Adrenal gland (tissue), 12 donors: ENCODE data around the gene C10orf67. TPM values are rescaled to one million over a fixed set of nuclear protein-coding genes. Genes with fewer than 3 reads are reported as not detected.

Source experiments
- DNase-seq, 7 donors: peaks; one replicate each; pipeline ENCODE4 v3.0.0-alpha.2; 2019 to 2020
- H3K27ac ChIP-seq, 5 donors: fragments of 200-600 bp; sonication (generic) in 4 of 5; 1 replicate in 3 of 5; 2 replicates in 2 of 5; pipeline versions ENCODE4 v1.5.1 to v1.8.0; 2016 to 2020; ENCODE audit warnings: mild to moderate bottlenecking in 1 of 5
- H3K27me3 ChIP-seq: fragments of 200-600 bp; 2 replicates; pipeline ENCODE4 v1.8.0; 2021
- H3K36me3 ChIP-seq, 2 donors: fragments of 200-600 bp; replicated peaks in 1 of 2; 1 replicate in 1 of 2; 2 replicates in 1 of 2; pipeline versions ENCODE4 v1.5.1 to v1.8.0; 2018 to 2022
- H3K4me1 ChIP-seq, 2 donors: fragments of 200-600 bp; replicated peaks in 1 of 2; 1 replicate in 1 of 2; 2 replicates in 1 of 2; pipeline versions ENCODE4 v1.5.1 to v1.8.0; 2018 to 2021
- H3K4me3 ChIP-seq, 4 donors: fragments of 200-600 bp; sonication (generic) in 3 of 4; one replicate each; pipeline ENCODE4 v1.5.1; 2016 to 2018
- H3K9me3 ChIP-seq, 3 donors: fragments of 200-600 bp; sonication (generic) in 1 of 3; replicated peaks in 1 of 3; 1 replicate in 2 of 3; 2 replicates in 1 of 3; pipeline versions ENCODE4 v1.5.1 to v1.8.0; 2016 to 2021
- CTCF ChIP-seq, 6 experiments: fragments of 450-650 bp in 4 of 6; fragments of 200-600 bp in 2 of 6; sonication (generic) in 1 of 6; IDR thresholded peaks; 1 replicate in 5 of 6; 2 replicates in 1 of 6; pipeline versions ENCODE4 v1.5.1 to v1.8.0; 2016 to 2021; ENCODE audit warnings: antibody characterized with exemption in 6 of 6, mild to moderate bottlenecking in 2 of 6, moderate library complexity in 1 of 6
- POLR2A ChIP-seq, 2 donors: fragments of 450-650 bp; IDR thresholded peaks; one replicate each; pipeline ENCODE4 v1.6.1; 2017; ENCODE audit warnings: antibody characterized with exemption in 2 of 2, mild to moderate bottlenecking in 2 of 2, moderate library complexity in 1 of 2
- WGBS, 4 donors: extraction: QIAGEN DNeasy Blood & Tissue Kit in 2 of 4; methylation state at CpG; one replicate each; pipeline versions ENCODE4 v1.1.5 to v1.1.7; 2013 to 2017; 5-methylcytosine and 5-hydroxymethylcytosine counted together
- intact Hi-C, 2 donors: fragments of 100-400 bp; cut with DNase I; formaldehyde crosslinking; loops; one replicate each; pipeline versions ENCODE4 v1.14.1 to v1.15.0; 2022 to 2023
- polyA plus RNA-seq, 3 donors: library from polyadenylated mRNA; stranded (reverse); fragments of 200-250 nt in 2 of 3; fragments of 350-450 nt in 1 of 3; fragmentation: Illumina TruSeq in 1 of 3; extraction: RNeasy Lipid Tissue Mini Kit (QIAGEN cat#74804) in 1 of 3; gene quantifications; one replicate each; pipeline ENCODE4 v1.2.3, GENCODE V29; 2013 to 2014
- total RNA-seq, 9 donors: library from RNA; depleted of rRNA in 4 of 9; stranded (reverse); fragments of >200 nt in 4 of 9; fragments of 120-200 nt in 1 of 9; fragmentation: NEBNext Ultra II Directional in 1 of 9; extraction: Animal tissue kit (Norgen Biotek cat#: 25700) in 1 of 9; gene quantifications; one replicate each; pipeline versions ENCODE4 v1.1.0 to v1.2.4, GENCODE V29; 2013 to 2023
- donor health status: healthy with polysubstance abuse.
- donor health status: Bipolar disorder and iron deficiency.
- donor health status: DM: yes; HTN: yes; CAD: no.
- donor health status: DM: no; HTN: no; CAD: no.
- donor health status: DM: no; HTN: no; CAD: no.
- donor health status: DM: yes; HTN: yes; CAD: no.

Gene C10orf67
- total and polyA plus RNA-seq, 12 donors = 0.03 to 0.50 (median 0.18) TPM; not detected in 6

GRCh38 chr10:23200997-23201652 is 143.5 kb downstream of the C10orf67 start:
- no peaks in the 10 kb centered on the region for H3K9me3 ChIP-seq
- no peak for DNase-seq
- H3K36me3 ChIP-seq = no peaks in the 10 kb centered on the region
- TF ChIP-seq POLR2A (IDR thresholded peaks at IDR 0.05) (no peak), CTCF (IDR thresholded peaks at IDR 0.05) (no peak)
- H3K4me1 ChIP-seq = no peaks in the 10 kb centered on the region
- H3K4me3 ChIP-seq = no peak overlapping the region
- peaks cover 57% of the 10 kb centered on the region for H3K27me3 ChIP-seq
- no peak overlapping the region for H3K27ac ChIP-seq
- WGBS, 4 donors = 3 to 6% (median 5%) methylated on average over 8 to 11 of the region's 11 CpGs
- intact Hi-C loops = no loop called here

- Histone ChIP-seq H3K27me3 (peaks cover 62% of the 10 kb centered on the region), H3K4me1 (no peaks in the 10 kb centered on the region), H3K36me3 (no peaks in the 10 kb centered on the region), H3K27ac (no peak overlapping the region), H3K4me3 (no peak overlapping the region), H3K9me3 (no peaks in the 10 kb centered on the region)
- no peak for DNase-seq
- intact Hi-C loops = no loop called here
- TF ChIP-seq POLR2A (IDR thresholded peaks at IDR 0.05) = no peak
- no peak for TF ChIP-seq CTCF (IDR thresholded peaks at IDR 0.05)
- 3 to 7% (median 5%) methylated on average over 7 to 12 of the region's 12 CpGs for WGBS, 4 donors
Observed at GRCh38 chr10:23200586-23200985, 144.0 kb downstream of the C10orf67 start.

GRCh38 chr10:23199768-23200511 is 144.7 kb downstream of the C10orf67 start:
- intact Hi-C loops = no loop called here
- WGBS, 4 donors = 2 to 4% (median 3%) methylated on average over 25 to 30 of the region's 30 CpGs

More at GRCh38 chr10:23199768-23200511, 144.7 kb downstream of the C10orf67 start:
- peaks cover 0 to 2% of the 10 kb centered on the region in 2 donors for H3K4me1 ChIP-seq
- TF ChIP-seq CTCF (IDR thresholded peaks at IDR 0.05) (no peak), POLR2A (IDR thresholded peaks at IDR 0.05) (no peak)
- peaks cover 68% of the 10 kb centered on the region for H3K27me3 ChIP-seq
- no peak overlapping the region for H3K4me3 ChIP-seq
- H3K36me3 ChIP-seq = no peaks in the 10 kb centered on the region
- H3K27ac ChIP-seq = no peak overlapping the region
- H3K9me3 ChIP-seq = no peaks in the 10 kb centered on the region
- no peak for DNase-seq
